Prostate gland (tissue), 2 donors: ENCODE data around the gene NTM. TPM values are rescaled to one million over a fixed set of nuclear protein-coding genes. Genes with fewer than 3 reads are reported as not detected.

ENCODE experiments used
- DNase-seq: peaks from one replicate; pipeline ENCODE4 v3.0.0-alpha.2; 2019; ENCODE audit warnings: low spot score
- H3K27ac ChIP-seq, 2 donors: fragments of 200-600 bp; sonication (generic); 2 replicates each; pipeline ENCODE4 v1.5.1; 2017 to 2019
- H3K27me3 ChIP-seq: fragments of 200-600 bp; sonication (generic); replicated peaks from 2 replicates; pipeline ENCODE4 v1.5.1; 2019; ENCODE audit not compliant: insufficient read depth
- H3K36me3 ChIP-seq, 2 donors: fragments of 200-600 bp; sonication (generic); 1 replicate in 1 of 2; 2 replicates in 1 of 2; pipeline versions ENCODE4 v1.5.1 to v1.8.1; 2017 to 2019
- H3K4me1 ChIP-seq: fragments of 200-600 bp; sonication (generic); replicated peaks from 2 replicates; pipeline ENCODE4 v1.5.1; 2019
- H3K4me3 ChIP-seq, 2 donors: fragments of 200-600 bp; sonication (generic); 2 replicates each; pipeline ENCODE4 v1.5.1; 2017 to 2019
- H3K9me3 ChIP-seq: fragments of 200-600 bp; sonication (generic); 2 replicates; pipeline ENCODE4 v1.5.1; 2017
- POLR2A ChIP-seq: fragments of 450-650 bp; IDR thresholded peaks from one replicate; pipeline ENCODE4 v1.6.1; 2016; ENCODE audit warnings: antibody characterized with exemption, mild to moderate bottlenecking
- POLR2AphosphoS5 ChIP-seq: sonication (generic); formaldehyde crosslinking; IDR thresholded peaks from one replicate; pipeline ENCODE4 v1.6.1; 2017; ENCODE audit warnings: antibody characterized with exemption
- WGBS: methylation state at CpG from one replicate; pipeline ENCODE4 v1.1.5; 2018; 5-methylcytosine and 5-hydroxymethylcytosine counted together
- intact Hi-C: fragments of 100-400 bp; cut with DNase I; formaldehyde crosslinking; loops from one replicate; pipeline ENCODE4 v1.14.2; 2022
- total RNA-seq, 2 donors: library from RNA; depleted of rRNA; stranded (reverse); fragments of >200 nt; gene quantifications; one replicate each; pipeline ENCODE4 v1.1.0, GENCODE V29; 2016
- TF ChIP-seq, protein P1 (sequence below), 4 experiments: fragments of 200-600 bp in 2 of 4; fragments of 450-650 bp in 2 of 4; sonication (generic) in 2 of 4; IDR thresholded peaks; 1 replicate in 3 of 4; 2 replicates in 1 of 4; pipeline ENCODE4 v1.5.1; 2016 to 2019; ENCODE audit warnings: antibody characterized with exemption in 4 of 4, mild to moderate bottlenecking in 2 of 4, moderate library complexity in 2 of 4

Gene NTM
- total RNA-seq, 2 donors from 2014 or later, result 7.4 TPM; not detected in 1

DNA sequence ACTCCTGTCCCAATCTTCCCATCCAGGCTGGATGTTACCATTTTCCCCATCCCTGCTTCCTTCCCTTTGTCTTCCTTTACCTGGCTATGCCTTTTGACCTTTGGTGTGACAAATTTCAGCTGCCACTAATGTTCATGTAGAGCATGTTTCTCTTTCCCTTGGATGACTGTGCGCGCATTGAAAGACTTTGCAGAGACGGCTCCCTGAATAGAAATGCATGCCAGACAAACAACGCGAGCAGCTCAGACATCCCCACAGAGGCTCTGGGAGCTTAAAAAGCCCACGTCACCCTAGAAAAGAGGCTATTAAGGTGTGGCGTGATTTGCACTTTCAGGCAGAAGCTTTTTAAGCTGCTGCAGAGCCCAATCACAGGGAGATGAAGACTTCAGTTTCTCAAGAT is 202.0 kb downstream of the NTM start:
- no peaks in the 10 kb centered on the region for H3K9me3 ChIP-seq
- no peak overlapping the region for H3K27ac ChIP-seq
- TF ChIP-seq POLR2AphosphoS5, result no peak
- TF ChIP-seq, protein P1, sequence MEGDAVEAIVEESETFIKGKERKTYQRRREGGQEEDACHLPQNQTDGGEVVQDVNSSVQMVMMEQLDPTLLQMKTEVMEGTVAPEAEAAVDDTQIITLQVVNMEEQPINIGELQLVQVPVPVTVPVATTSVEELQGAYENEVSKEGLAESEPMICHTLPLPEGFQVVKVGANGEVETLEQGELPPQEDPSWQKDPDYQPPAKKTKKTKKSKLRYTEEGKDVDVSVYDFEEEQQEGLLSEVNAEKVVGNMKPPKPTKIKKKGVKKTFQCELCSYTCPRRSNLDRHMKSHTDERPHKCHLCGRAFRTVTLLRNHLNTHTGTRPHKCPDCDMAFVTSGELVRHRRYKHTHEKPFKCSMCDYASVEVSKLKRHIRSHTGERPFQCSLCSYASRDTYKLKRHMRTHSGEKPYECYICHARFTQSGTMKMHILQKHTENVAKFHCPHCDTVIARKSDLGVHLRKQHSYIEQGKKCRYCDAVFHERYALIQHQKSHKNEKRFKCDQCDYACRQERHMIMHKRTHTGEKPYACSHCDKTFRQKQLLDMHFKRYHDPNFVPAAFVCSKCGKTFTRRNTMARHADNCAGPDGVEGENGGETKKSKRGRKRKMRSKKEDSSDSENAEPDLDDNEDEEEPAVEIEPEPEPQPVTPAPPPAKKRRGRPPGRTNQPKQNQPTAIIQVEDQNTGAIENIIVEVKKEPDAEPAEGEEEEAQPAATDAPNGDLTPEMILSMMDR (IDR thresholded peaks at IDR 0.05), result no peak
- no peak for TF ChIP-seq POLR2A
- H3K27me3 ChIP-seq, result no peaks in the 10 kb centered on the region
- intact Hi-C loops, result no loop called here
- 92% methylated on average over 7 of the region's 7 CpGs for whole genome bisulfite sequencing
- no peaks in the 10 kb centered on the region for H3K4me1 ChIP-seq
- no peak for DNase-seq
- H3K4me3 ChIP-seq, result no peak overlapping the region
- H3K36me3 ChIP-seq, result no peaks in the 10 kb centered on the region

DNA sequence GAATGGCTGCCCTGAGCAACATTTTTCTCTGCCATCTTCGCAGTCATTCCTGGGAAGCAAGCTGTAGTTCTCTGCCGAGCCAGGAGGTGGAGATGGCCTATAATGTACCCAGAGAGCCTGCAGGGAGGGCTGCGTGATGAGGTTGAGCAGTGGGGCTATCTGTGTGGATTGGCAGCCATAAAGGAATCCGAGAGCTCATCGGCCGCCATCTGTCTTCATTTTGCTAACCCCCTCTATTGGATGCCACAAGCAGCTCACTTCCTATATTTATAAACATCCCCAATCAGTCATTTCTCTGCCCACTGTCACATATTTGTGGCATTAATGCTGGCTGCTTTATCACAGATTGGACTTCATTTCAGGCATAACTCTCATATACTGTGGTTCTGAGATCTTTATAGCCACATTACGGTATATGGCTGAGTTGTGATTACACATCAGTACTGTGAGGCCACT is 209.5 kb downstream of the NTM start:
- 73% methylated on average over 7 of the region's 7 CpGs for WGBS
- intact Hi-C loops, result no loop called here
- TF ChIP-seq, protein P1 (IDR thresholded peaks at IDR 0.05), result peak in 1 of 4 experiments; percentile 6
- TF ChIP-seq POLR2AphosphoS5 (no peak), POLR2A (no peak)
- Histone ChIP-seq H3K27ac (no peak overlapping the region), H3K27me3 (no peaks in the 10 kb centered on the region), H3K4me1 (no peaks in the 10 kb centered on the region), H3K9me3 (no peaks in the 10 kb centered on the region), H3K4me3 (no peak overlapping the region), H3K36me3 (no peaks in the 10 kb centered on the region)
- no peak for DNase-seq

DNA sequence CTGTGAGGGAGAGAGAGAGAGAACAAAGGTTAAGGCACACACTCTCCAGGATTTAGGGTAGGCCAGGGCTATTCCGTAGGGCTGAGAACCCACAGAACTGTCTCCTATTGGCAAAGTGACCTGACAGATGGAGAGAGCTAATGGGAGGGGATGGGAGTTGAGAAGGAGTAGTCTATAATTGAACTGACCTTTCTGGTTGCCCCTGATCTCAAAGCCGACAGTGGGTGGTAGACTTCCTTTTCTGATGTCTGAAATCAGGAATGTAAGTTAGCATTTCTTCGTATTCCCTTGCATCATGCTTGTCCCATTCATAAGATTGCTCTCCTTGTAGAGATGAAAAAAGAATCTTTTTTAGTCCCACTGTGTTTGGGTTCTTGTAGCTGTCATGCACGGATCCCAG is 210.1 kb downstream of the NTM start:
- no peak for TF ChIP-seq POLR2A
- TF ChIP-seq POLR2AphosphoS5, result no peak
- TF ChIP-seq, protein P1 (IDR thresholded peaks at IDR 0.05), result no peak
- intact Hi-C loops, result no loop called here
- Histone ChIP-seq H3K36me3 (no peaks in the 10 kb centered on the region), H3K4me3 (no peak overlapping the region), H3K4me1 (no peaks in the 10 kb centered on the region), H3K27me3 (no peaks in the 10 kb centered on the region), H3K9me3 (no peaks in the 10 kb centered on the region), H3K27ac (no peak overlapping the region)
- 83% methylated on average over 4 of the region's 4 CpGs for WGBS
- DNase-seq, result no peak

DNA sequence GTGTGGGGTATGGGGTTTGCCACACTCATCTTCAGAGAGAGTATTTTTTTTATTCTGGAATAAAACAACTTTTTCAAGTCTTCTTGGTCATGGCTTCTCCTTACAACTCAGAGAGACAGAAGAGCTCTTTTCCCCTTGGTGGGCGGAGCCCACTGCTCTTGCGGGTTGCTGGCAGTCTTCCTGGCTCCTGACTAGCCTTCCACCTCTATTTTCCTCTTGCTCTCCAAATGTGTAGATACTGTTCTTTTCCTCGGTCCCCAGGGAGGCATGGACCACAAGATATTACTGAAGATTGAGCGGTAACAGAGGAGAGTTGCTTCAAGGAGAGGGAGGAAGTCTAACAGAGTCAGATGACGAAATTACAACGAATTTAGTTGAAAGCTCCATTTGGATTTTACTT is 210.6 kb downstream of the NTM start:
- Histone ChIP-seq H3K4me3 (no peak overlapping the region), H3K36me3 (no peaks in the 10 kb centered on the region), H3K9me3 (no peaks in the 10 kb centered on the region), H3K27me3 (no peaks in the 10 kb centered on the region), H3K4me1 (no peaks in the 10 kb centered on the region), H3K27ac (no peak overlapping the region)
- WGBS, result 83% methylated on average over 6 of the region's 6 CpGs
- intact Hi-C loops, result no loop called here
- no peak for DNase-seq
- TF ChIP-seq POLR2A, result no peak
- TF ChIP-seq POLR2AphosphoS5, result no peak
- TF ChIP-seq, protein P1 (IDR thresholded peaks at IDR 0.05), result no peak

DNA sequence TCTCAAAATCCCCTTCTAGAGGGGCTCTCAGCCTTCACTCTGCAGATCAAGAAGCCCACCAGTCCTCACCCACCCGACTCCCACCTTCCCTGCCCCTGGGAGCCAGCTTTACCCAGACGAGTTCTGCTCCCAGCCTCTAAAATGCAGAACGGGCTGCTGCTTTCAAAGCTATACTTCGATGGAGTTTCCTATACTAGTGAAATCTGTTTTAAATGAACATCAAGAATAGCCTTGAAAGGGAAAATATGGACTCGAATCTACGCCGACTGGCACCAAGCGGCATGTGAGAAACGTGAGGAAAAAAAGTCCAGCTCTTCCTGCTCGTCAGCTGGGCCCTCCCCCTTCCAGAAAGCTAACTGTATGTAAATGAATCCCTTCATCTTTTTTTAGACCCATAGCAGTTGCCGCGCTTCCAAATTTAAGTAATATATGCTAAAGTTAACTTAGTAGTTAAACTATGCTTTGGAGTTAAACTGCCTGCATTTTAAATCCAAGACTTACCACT is 211.7 kb downstream of the NTM start:
- Histone ChIP-seq H3K27ac (no peak overlapping the region), H3K9me3 (no peaks in the 10 kb centered on the region), H3K4me3 (no peak overlapping the region), H3K4me1 (no peaks in the 10 kb centered on the region), H3K27me3 (no peaks in the 10 kb centered on the region), H3K36me3 (no peaks in the 10 kb centered on the region)
- 77% methylated on average over 12 of the region's 12 CpGs for WGBS
- intact Hi-C loops, result no loop called here
- no peak for DNase-seq
- TF ChIP-seq, protein P1 (IDR thresholded peaks at IDR 0.05), result no peak
- TF ChIP-seq POLR2AphosphoS5, result no peak
- TF ChIP-seq POLR2A, result no peak
